Bronchial epithelial cell (primary cell): Measurements from ENCODE around the gene URM1. TPM values are rescaled to one million over a fixed set of nuclear protein-coding genes. Genes with fewer than 3 reads are reported as not detected.
A peak's percentile ranks its signal among the peaks of the same experiment; 100 is the strongest.

Experiments
- DNase-seq: peaks from one replicate; pipeline ENCODE4 v3.0.0-alpha.2; 2010; ENCODE audit warnings: low read depth
- FAIRE-seq: peaks from 2 replicates; lab custom pipeline; 2011; peaks lifted over from hg19 to GRCh38; lab: Jason Lieb, UNC
- H3K27me3 ChIP-seq: 2 replicates; pipeline ENCODE4 v1.5.1; 2011; ENCODE audit warnings: low read length; ENCODE audit not compliant: control insufficient read depth, insufficient read depth
- H3K36me3 ChIP-seq: 2 replicates; pipeline ENCODE4 v1.5.1; 2011; ENCODE audit warnings: low read length; ENCODE audit not compliant: control insufficient read depth, insufficient read depth
- H3K4me3 ChIP-seq: 2 replicates; pipeline ENCODE4 v1.5.1; 2011; ENCODE audit warnings: mild to moderate bottlenecking, low read depth, low read length, control low read depth
- CTCF ChIP-seq: IDR thresholded peaks from 2 replicates; pipeline ENCODE4 v1.5.1; 2011; ENCODE audit warnings: mild to moderate bottlenecking, moderate library complexity, low read length, control low read depth, inconsistent platforms; ENCODE audit not compliant: insufficient read depth, severe bottlenecking
- total RNA-seq: library from RNA; depleted of rRNA; stranded (reverse); fragments of >200 nt; gene quantifications from 2 replicates; pipeline ENCODE4 v1.2.1, GENCODE V29; 2014

The URM1 gene
- total RNA-seq: 17.9 and 23.0 TPM in 2 replicates

DNA sequence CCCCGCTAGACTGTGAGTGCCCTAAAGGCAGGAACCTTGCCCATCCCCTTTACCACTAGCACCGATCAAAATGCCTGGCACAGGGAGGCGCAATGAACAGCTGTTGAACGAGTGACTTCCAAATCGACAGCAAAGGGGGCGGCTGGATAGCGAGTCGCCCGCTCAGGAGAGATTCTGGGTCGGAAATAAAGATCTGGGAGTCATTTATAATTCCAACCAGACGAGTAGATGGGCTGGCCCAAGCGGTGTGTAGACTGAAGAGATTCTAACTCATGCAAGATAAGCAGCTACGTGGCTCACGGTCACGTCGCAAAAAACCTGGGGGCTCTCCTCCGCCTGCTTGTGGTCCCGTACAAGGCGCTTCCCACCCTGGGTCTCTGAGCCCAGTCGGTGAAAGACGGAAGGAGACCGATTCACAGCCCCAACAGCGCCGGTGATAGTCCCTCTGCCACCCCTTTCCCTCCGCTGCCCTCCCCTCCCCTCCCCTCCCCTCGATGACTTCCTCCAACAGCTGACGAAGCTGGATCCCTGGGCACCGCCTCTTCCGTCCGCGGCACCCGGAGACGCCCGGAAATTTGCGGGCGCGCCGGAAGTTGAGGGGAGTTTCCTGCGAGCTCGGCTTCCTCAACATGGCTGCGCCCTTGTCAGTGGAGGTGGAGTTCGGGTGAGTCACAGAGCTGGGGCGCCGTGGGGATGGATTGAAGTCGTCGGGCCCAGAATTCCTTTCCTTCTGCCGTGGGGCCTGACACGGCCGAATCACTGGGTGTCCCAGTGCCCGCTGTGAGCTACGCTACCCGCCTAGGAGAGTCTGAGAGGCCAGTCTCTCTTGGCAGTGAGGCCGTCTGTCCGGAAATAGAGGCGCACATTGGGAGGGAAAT lies at the start of gene URM1:
URM1 (plus strand) TSS at position 623 of the 878 bp plus-strand sequence; CDS start at position 630, 7 bp downstream.
- Histone ChIP-seq H3K4me3 (peak within 1 kb of the TSS; percentile 96), H3K27me3 (no peaks in the 10 kb centered on the region), H3K36me3 (peaks cover 2% of the 10 kb centered on the region)
- TF ChIP-seq CTCF: peak; percentile 13
- FAIRE-seq (no peak), DNase-seq (peak; percentile 95)

- FAIRE-seq (no peak), DNase-seq (no peak)
- H3K36me3 ChIP-seq: peaks cover 7% of the 10 kb centered on the region
- H3K27me3 ChIP-seq: no peaks in the 10 kb centered on the region
- TF ChIP-seq CTCF: no peak
- H3K4me3 ChIP-seq: peak overlapping the region; percentile 84
Observed at GRCh38 chr9:128321879-128322403, 49.2 kb upstream of the URM1 start.

DNA sequence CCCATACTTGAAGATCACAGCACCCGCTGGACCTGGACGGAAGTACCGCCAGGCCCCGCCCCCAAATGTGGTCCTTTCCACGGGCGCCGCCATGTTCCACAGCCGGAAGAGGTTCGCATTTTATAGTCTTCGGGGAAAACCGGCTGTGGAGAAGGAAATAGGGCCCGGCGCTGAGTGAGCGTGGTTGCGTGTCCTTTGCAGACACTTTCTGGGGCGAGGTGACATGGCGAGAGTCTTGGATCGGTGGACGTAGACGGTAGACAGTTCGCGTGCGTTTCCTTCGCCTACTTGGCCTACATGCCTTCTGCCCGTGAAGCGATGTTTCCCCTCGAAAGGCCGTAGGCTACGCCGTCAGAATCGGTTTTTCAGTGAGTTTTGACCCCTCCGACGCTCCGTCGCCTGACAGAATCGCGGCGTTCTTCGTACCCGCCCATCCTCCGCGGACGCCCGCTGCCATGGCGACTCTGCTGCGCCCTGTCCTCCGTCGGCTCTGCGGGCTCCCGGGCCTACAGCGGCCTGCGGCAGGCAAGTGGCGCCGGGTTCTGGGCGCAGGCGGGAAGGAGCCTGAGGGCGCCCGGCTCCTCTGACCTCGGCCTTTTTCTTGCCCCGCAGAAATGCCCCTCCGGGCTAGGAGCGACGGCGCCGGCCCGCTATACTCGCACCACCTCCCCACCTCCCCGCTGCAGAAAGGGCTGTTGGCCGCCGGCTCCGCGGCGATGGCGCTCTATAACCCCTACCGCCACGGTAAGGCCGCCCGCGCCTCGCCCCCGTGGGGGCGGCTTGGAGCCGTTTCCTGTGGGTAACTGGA lies 48.6 kb upstream of the URM1 start, which contains the start of the genes COQ4 and TRUB2:
COQ4 (plus strand) TSS at position 436 of the 808 bp plus-strand sequence; CDS start at position 456, 20 bp downstream.
TRUB2 (minus strand) TSS at position 44 of the 808 bp plus-strand sequence; CDS start at position 5, 39 bp downstream.
- DNase-seq (peak; percentile 83), FAIRE-seq (no peak)
- no peak for TF ChIP-seq CTCF
- Histone ChIP-seq H3K4me3 (peak within 1 kb of the TSS; percentile 84), H3K27me3 (no peaks in the 10 kb centered on the region), H3K36me3 (peaks cover 4% of the 10 kb centered on the region)

DNA sequence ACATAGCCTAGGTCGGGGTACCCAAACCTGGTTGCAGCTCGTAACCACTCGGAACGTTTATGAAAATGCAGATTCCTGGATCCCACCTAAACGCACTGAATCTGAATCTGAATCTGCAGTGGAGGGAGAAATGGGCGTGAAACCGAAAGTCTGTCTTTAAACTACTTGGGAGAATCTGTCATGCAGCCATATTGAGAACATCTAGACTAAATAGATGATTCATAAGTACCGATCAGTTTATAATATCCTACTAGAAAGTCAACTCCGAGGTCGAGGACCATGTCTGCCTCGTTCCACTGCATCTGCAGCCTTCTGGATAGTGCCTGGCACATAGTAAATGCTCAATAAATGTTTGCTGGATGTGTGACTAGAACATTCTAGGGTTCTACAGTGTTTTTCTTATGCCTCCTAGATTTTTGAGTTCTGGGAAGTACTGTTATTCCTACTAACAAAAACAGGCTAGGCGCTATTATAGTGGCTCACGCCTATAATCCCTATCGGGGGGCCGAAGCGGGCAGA lies 47.9 kb upstream of the URM1 start:
- FAIRE-seq (no peak), DNase-seq (peak; percentile 40)
- peak overlapping the region; percentile 84 for H3K4me3 ChIP-seq
- TF ChIP-seq CTCF: no peak
- no peaks in the 10 kb centered on the region for H3K27me3 ChIP-seq
- H3K36me3 ChIP-seq: peaks cover 4% of the 10 kb centered on the region

- TF ChIP-seq CTCF: no peak
- Histone ChIP-seq H3K36me3 (peaks cover 4% of the 10 kb centered on the region), H3K4me3 (no peak overlapping the region), H3K27me3 (no peaks in the 10 kb centered on the region)
- DNase-seq: no peak
- FAIRE-seq: no peak
Observed at GRCh38 chr9:128323791-128324190, 47.4 kb upstream of the URM1 start.
